RKO (cell line): Measurements from ENCODE around the gene UBE4A.

Experiments used
- DNase-seq: peaks from one replicate; pipeline ENCODE4 v3.0.0-alpha.2; 2016; ENCODE audit warnings: low spot score

UBE4A gene

GRCh38 chr11:118359295-118359958, at the start of gene UBE4A:
Gene UBE4A, plus strand, starts transcription at chr11:118359600. Its CDS starts 5,481 bp downstream, at chr11:118365081.
- DNase-seq: peak; percentile 95

GRCh38 chr11:118310271-118310670, 49.1 kb upstream of the UBE4A start:
- no peak for DNase-seq

GRCh38 chr11:118310781-118311485, 48.5 kb upstream of the UBE4A start:
- DNase-seq: no peak

- DNase-seq: peak; percentile 16
Observed at GRCh38 chr11:118311518-118311917, 47.9 kb upstream of the UBE4A start.

GRCh38 chr11:118312328-118312727, 47.1 kb upstream of the UBE4A start:
- DNase-seq: no peak

- DNase-seq: no peak
Observed at GRCh38 chr11:118313242-118313641, 46.2 kb upstream of the UBE4A start.

- no peak for DNase-seq
Observed at GRCh38 chr11:118314988-118315411, 44.4 kb upstream of the UBE4A start.

GRCh38 chr11:118318124-118318523, 41.3 kb upstream of the UBE4A start:
- DNase-seq: no peak

- DNase-seq: no peak
Observed at GRCh38 chr11:118318581-118319336, 40.6 kb upstream of the UBE4A start.

GRCh38 chr11:118319337-118319707, 40.1 kb upstream of the UBE4A start:
- no peak for DNase-seq

- DNase-seq: no peak
Observed at GRCh38 chr11:118320515-118320914, 38.9 kb upstream of the UBE4A start.

- DNase-seq: no peak
Observed at GRCh38 chr11:118321386-118322082, 37.9 kb upstream of the UBE4A start.

- no peak for DNase-seq
Observed at GRCh38 chr11:118322721-118323120, 36.7 kb upstream of the UBE4A start.

- no peak for DNase-seq
Observed at GRCh38 chr11:118325283-118325682, 34.1 kb upstream of the UBE4A start.

- DNase-seq: no peak
Observed at GRCh38 chr11:118328745-118329144, 30.7 kb upstream of the UBE4A start.

- no peak for DNase-seq
Observed at GRCh38 chr11:118334745-118335144, 24.7 kb upstream of the UBE4A start.

GRCh38 chr11:118338637-118339061, 20.8 kb upstream of the UBE4A start:
- no peak for DNase-seq

GRCh38 chr11:118339281-118339961, 20.0 kb upstream of the UBE4A start:
- DNase-seq: no peak

- DNase-seq: no peak
Observed at GRCh38 chr11:118340449-118340848, 19.0 kb upstream of the UBE4A start.

- DNase-seq: no peak
Observed at GRCh38 chr11:118341261-118341660, 18.1 kb upstream of the UBE4A start.

- no peak for DNase-seq
Observed at GRCh38 chr11:118341815-118342489, 17.4 kb upstream of the UBE4A start.
